Measurements from ENCODE around the gene HPX.
"Not testable (repeated sequence)": the region's sequence is repeated elsewhere in the genome, so short reads cannot be mapped to it uniquely, and the experiment has no call there.

HPX gene

DNA sequence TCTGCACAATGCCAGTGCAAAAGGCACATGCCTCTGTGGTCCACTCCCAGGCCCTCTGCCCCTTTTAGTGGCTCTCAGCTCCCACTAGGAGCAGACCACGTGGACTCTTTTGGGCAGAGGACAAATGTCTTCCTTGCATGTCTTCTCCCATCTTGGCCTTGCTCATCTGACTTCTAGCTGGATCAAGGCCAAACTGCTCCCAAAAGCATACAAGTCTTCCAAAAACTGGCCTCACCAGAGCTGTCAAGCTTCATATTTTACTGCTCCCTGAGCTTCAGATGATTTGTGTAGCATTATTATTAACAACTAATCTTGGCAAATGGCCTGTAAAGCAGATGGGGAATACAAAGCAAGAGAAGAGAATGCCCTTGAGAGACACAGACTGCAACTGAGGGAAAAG, 43.6 kb downstream of the HPX start:
- H3K4me3 ChIP-seq (ENCODE audit: low read depth, low read length) = no peak overlapping the region
- no peak for TF ChIP-seq CTCF (IDR thresholded peaks at IDR 0.05; ENCODE audit: low read depth, low read length)

- no peak for TF ChIP-seq CTCF (IDR thresholded peaks at IDR 0.05; ENCODE audit: low read depth, low read length)
- H3K4me3 ChIP-seq (ENCODE audit: low read depth, low read length) = no peak overlapping the region
Measured at GRCh38 chr11:6395470-6396060, 45.2 kb downstream of the HPX start.

- TF ChIP-seq CTCF (IDR thresholded peaks at IDR 0.05; ENCODE audit: low read depth, low read length) = no peak
- H3K4me3 ChIP-seq (ENCODE audit: low read depth, low read length) = no peak overlapping the region
Measured at GRCh38 chr11:6393989-6394670, 46.7 kb downstream of the HPX start.

- H3K4me3 ChIP-seq (ENCODE audit: low read depth, low read length) = not testable (repeated sequence)
Measured at GRCh38 chr11:6392251-6392650, 48.5 kb downstream of the HPX start.

- peak overlapping the region; percentile 85; the same call in 1 of the 2 replicates for H3K4me3 ChIP-seq (ENCODE audit: low read depth, low read length)
- TF ChIP-seq CTCF (IDR thresholded peaks at IDR 0.05; ENCODE audit: low read depth, low read length) = no peak
Measured at GRCh38 chr11:6391537-6392134, 49.2 kb downstream of the HPX start.

DNA sequence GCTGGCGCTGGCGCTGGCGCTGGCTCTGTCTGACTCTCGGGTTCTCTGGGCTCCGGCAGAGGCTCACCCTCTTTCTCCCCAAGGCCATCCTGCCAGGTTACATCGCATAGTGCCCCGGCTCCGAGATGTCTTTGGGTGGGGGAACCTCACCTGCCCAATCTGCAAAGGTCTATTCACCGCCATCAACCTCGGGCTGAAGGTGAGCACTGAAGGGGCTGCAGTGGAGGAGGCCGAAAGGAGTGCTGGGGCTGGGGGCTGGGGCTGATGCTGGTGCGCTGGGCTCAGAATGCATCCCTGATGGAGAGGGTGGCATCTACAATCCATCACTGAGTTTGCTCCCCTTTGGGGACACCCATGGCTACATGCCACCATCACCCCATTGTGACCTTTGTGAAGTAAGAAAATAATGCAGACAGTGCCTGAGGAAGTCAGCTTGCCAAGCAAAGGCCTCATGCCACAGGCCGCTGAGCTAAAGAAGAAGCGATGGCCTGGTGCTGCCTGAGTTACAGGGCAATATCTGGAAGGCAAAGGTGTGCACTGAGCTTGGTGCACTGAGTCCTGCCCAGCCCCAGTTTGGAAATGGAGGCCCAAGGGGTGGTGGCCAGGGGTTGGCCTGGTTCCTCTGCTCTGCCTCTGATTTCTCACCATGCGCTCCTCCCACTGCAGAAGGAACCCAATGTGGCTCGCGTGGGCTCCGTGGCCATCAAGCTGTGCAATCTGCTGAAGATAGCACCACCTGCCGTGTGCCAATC, 49.9 kb downstream of the HPX start:
- H3K4me3 ChIP-seq (ENCODE audit: low read depth, low read length) = peak overlapping the region; percentile 85
- TF ChIP-seq CTCF (IDR thresholded peaks at IDR 0.05; ENCODE audit: low read depth, low read length) = no peak

DNA sequence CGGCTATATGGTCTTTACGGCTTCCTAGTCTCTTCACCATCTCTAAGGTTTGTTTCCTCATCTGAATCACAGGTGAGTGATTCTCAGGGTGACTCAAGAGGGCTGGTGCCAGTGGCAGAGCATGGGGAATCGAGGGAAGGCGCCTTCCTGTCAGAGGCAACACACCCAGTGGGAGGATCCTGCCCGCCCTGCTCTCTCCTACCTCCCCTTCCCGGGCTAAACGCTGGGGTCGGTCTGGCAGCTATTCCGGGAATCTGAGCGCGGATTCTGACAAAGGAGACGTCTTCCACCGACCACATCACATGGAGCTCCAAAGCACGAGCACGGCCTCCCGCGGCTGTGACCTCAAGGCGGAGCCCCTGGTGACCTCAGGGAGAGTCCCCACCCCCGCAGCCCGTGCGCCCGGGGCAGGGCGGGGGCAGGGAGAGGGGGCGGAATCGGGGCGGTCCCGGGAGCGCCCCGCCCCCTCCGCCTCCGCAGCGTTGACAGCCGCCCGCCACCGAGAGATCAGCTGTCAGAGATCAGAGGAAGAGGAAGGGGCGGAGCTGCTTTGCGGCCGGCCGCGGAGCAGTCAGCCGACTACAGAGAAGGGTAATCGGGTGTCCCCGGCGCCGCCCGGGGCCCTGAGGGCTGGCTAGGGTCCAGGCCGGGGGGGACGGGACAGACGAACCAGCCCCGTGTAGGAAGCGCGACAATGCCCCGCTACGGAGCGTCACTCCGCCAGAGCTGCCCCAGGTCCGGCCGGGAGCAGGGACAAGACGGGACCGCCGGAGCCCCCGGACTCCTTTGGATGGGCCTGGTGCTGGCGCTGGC, 50.7 kb downstream of the HPX start, which contains the start of gene SMPD1:
SMPD1 (plus strand) TSS at position 570 of the 813 bp plus-strand sequence; CDS start at position 695, 125 bp downstream.
- TF ChIP-seq CTCF (IDR thresholded peaks at IDR 0.05; ENCODE audit: low read depth, low read length) = no peak
- H3K4me3 ChIP-seq (ENCODE audit: low read depth, low read length) = peak within 1 kb of the TSS; percentile 85

Data from WI38 (cell line).